T-helper 1 cell treated with Interleukin-12 subunit alpha and Interleukin-12 subunit beta and Interleukin-4 antibody, amounts not matched to agents 30 μg/mL and 1 μg/mL, for 36 hours (primary cell): Measurements from ENCODE around the gene MYLK2.

Source experiments
- H3K27ac Mint-ChIP-seq: one replicate; pipeline ENCODE4 v1.8.0; 2021; ENCODE audit warnings: mild to moderate bottlenecking, mixed read lengths
- H3K27me3 Mint-ChIP-seq: one replicate; pipeline ENCODE4 v1.8.0; 2021; ENCODE audit warnings: low read depth, mixed read lengths
- H3K36me3 Mint-ChIP-seq: one replicate; pipeline ENCODE4 v1.8.0; 2021; ENCODE audit warnings: low read depth, mixed read lengths
- H3K4me1 Mint-ChIP-seq: one replicate; pipeline ENCODE4 v1.8.0; 2021; ENCODE audit warnings: low read depth, mixed read lengths
- H3K4me3 Mint-ChIP-seq: one replicate; pipeline ENCODE4 v1.8.0; 2021; ENCODE audit warnings: mild to moderate bottlenecking, moderate library complexity, mixed read lengths
- H3K9me3 Mint-ChIP-seq: one replicate; pipeline ENCODE4 v1.8.0; 2021; ENCODE audit warnings: mixed read lengths

Gene MYLK2

GRCh38 chr20:31879143-31879987, 60.2 kb downstream of the MYLK2 start:
- no peaks in the 10 kb centered on the region for H3K36me3 Mint-ChIP-seq
- peaks cover 9% of the 10 kb centered on the region for H3K4me1 Mint-ChIP-seq
- peak overlapping the region; percentile 90 for H3K4me3 Mint-ChIP-seq
- peak overlapping the region; percentile 75 for H3K27ac Mint-ChIP-seq
- no peaks in the 10 kb centered on the region for H3K9me3 Mint-ChIP-seq
- H3K27me3 Mint-ChIP-seq, result peaks cover 45% of the 10 kb centered on the region

DNA sequence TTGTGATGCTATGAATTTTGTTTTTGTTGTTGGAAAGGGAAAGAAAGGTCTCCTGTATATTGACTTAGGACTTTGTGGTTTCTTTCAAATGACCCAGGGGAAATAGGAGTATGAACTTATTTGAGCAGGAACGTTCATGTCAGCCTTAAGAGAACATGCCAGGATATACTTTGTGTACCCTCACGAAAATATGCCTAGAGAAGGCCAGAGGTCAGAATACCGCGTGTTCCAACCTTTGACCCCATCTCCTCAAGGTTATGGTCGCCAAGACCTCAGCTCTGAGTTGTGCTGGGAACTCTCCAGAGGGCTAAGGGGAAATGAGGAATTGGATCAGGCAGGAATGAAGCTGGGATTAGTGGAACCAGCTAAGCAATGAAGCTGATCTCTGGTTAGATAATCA, 62.8 kb downstream of the MYLK2 start:
- Mint-ChIP-seq H3K4me3 (no peak overlapping the region), H3K27me3 (peaks cover 33% of the 10 kb centered on the region), H3K36me3 (no peaks in the 10 kb centered on the region)

DNA sequence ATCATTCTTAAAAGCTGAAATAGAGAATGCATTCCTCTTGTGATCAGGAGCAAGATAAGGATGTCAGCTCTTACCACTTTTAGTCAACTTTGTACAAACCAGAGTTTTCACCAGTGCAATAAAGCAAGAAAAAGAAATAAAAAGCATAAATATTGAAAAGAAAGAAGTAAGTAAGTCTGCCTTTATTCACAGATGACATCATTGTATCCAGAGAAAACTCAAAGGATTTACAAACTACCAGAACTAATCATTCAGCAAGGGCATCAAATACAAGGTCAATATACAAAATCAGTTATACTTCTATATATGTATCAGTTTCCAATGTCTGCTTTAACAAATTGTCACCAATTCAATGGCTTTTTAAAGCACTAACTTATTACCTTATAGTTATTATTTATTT, 64.7 kb downstream of the MYLK2 start:
- H3K27me3 Mint-ChIP-seq, result peaks cover 23% of the 10 kb centered on the region
- H3K27ac Mint-ChIP-seq, result no peak overlapping the region
- peaks cover 9% of the 10 kb centered on the region for H3K4me1 Mint-ChIP-seq
- H3K9me3 Mint-ChIP-seq, result no peaks in the 10 kb centered on the region
- no peak overlapping the region for H3K4me3 Mint-ChIP-seq
- no peaks in the 10 kb centered on the region for H3K36me3 Mint-ChIP-seq

More for the DNA sequence above, 62.8 kb downstream of the MYLK2 start:
- H3K9me3 Mint-ChIP-seq, result no peaks in the 10 kb centered on the region
- H3K4me1 Mint-ChIP-seq, result peaks cover 9% of the 10 kb centered on the region
- no peak overlapping the region for H3K27ac Mint-ChIP-seq
